Endothelial cell of umbilical vein (primary cell): ENCODE measurements around the gene TMOD1. TPM values are rescaled to one million over a fixed set of nuclear protein-coding genes. Genes with fewer than 3 reads are reported as not detected.

ENCODE experiments used
- BruUV-seq: library from RNA; stranded (reverse); fragments of 400-500 nt; replicated peaks from 2 replicates; lab custom pipeline; 2021; lab: Mats Ljungman, UMichigan
- CTCF ChIA-PET: fragments of 300-600, 350-600 bp; sonication (Branson Sonifier 250); formaldehyde crosslinking; loops from one replicate; lab custom pipeline; 2021; ENCODE audit warnings: antibody characterized with exemption, inconsistent platforms; lab: Charles Lee
- POLR2A ChIA-PET: fragments of 300-600, 350-600 bp; sonication (Branson Sonifier 250); formaldehyde crosslinking; loops from one replicate; lab custom pipeline; 2021; ENCODE audit warnings: antibody characterized with exemption, inconsistent platforms; lab: Charles Lee
- DNase-seq: peaks from one replicate; pipeline ENCODE4 v3.0.0-alpha.2; 2011; ENCODE audit warnings: low read depth, low spot score
- FAIRE-seq: peaks from 2 replicates; lab custom pipeline; 2011; peaks lifted over from hg19 to GRCh38; lab: Jason Lieb, UNC
- H2AFZ ChIP-seq: 2 replicates; pipeline ENCODE4 v1.6.0; 2012; ENCODE audit warnings: low read depth, low read length, control low read depth, inconsistent platforms
- H3K27ac ChIP-seq: 2 replicates; pipeline ENCODE4 v1.5.1; 2011; ENCODE audit warnings: low read depth, mild to moderate bottlenecking, control low read depth, low read length, moderate library complexity; ENCODE audit not compliant: insufficient read depth
- H3K27me3 ChIP-seq, 2 experiments: 2 replicates each; pipeline versions ENCODE4 v1.6.0 to v1.6.1; 2011; ENCODE audit warnings: low read length in 2 of 2, mixed read lengths in 1 of 2; ENCODE audit not compliant: control insufficient read depth in 2 of 2, insufficient read depth in 2 of 2
- H3K36me3 ChIP-seq, 2 experiments: 2 replicates in 1 of 2; 3 replicates in 1 of 2; pipeline ENCODE4 v1.5.1; 2011; ENCODE audit warnings: low read length in 2 of 2, mild to moderate bottlenecking in 1 of 2, moderate library complexity in 1 of 2; ENCODE audit not compliant: control insufficient read depth in 2 of 2, insufficient read depth in 2 of 2; ENCODE audit errors: extremely low read depth in 1 of 2
- H3K4me1 ChIP-seq: 3 replicates; pipeline ENCODE4 v1.5.1; 2011; ENCODE audit warnings: mild to moderate bottlenecking, low read length; ENCODE audit not compliant: control insufficient read depth, insufficient read depth; ENCODE audit errors: extremely low read depth
- H3K4me2 ChIP-seq: 2 replicates; pipeline ENCODE4 v1.6.1; 2011; ENCODE audit warnings: low read length, control low read depth, mixed read lengths; ENCODE audit not compliant: insufficient read depth
- H3K4me3 ChIP-seq, 3 experiments: fragments of 200-600 bp in 1 of 3; sonication (generic), shearing (Covaris generic) in 1 of 3; replicated peaks in 1 of 3; 2 replicates each; pipeline ENCODE4 v1.5.1; 2011 to 2016; ENCODE audit warnings: control low read depth in 3 of 3, low read length in 3 of 3, mild to moderate bottlenecking in 2 of 3, inconsistent platforms in 1 of 3, low read depth in 1 of 3, moderate library complexity in 1 of 3; ENCODE audit not compliant: insufficient read depth in 1 of 3
- H3K79me2 ChIP-seq: 2 replicates; pipeline ENCODE4 v1.6.0; 2012; ENCODE audit warnings: low read length, inconsistent platforms; ENCODE audit not compliant: control insufficient read depth, insufficient read depth
- H3K9ac ChIP-seq: replicated peaks from 2 replicates; pipeline ENCODE3; 2011; ENCODE audit warnings: low read length, control low read depth; ENCODE audit not compliant: insufficient read depth; ENCODE audit errors: extremely low read depth
- H3K9me1 ChIP-seq: replicated peaks from 3 replicates; pipeline ENCODE4 v1.6.0; 2011; ENCODE audit warnings: mild to moderate bottlenecking, low read length; ENCODE audit not compliant: control insufficient read depth, insufficient read depth; ENCODE audit errors: extremely low read depth
- H3K9me3 ChIP-seq: replicated peaks from 2 replicates; pipeline ENCODE4 v1.5.1; 2012; ENCODE audit warnings: low read length, inconsistent platforms; ENCODE audit not compliant: control insufficient read depth, insufficient read depth
- H4K20me1 ChIP-seq: replicated peaks from 2 replicates; pipeline ENCODE3; 2011; ENCODE audit warnings: mild to moderate bottlenecking, low read length; ENCODE audit not compliant: control insufficient read depth, insufficient read depth; ENCODE audit errors: extremely low read depth
- CTCF ChIP-seq, 2 donors: IDR thresholded peaks; 1 replicate in 1 of 2; 2 replicates in 1 of 2; pipeline ENCODE4 v1.5.1; 2011; ENCODE audit warnings: low read length in 2 of 2, mild to moderate bottlenecking in 2 of 2, moderate library complexity in 2 of 2, control low read depth in 1 of 2, inconsistent platforms in 1 of 2, low read depth in 1 of 2; ENCODE audit not compliant: insufficient read depth in 1 of 2; ENCODE audit errors: extremely low read depth in 1 of 2
- EZH2 ChIP-seq: IDR thresholded peaks from 2 replicates; pipeline ENCODE4 v1.6.1; 2012; ENCODE audit warnings: borderline replicate concordance, low read depth, mild to moderate bottlenecking, moderate library complexity, low read length, inconsistent platforms; ENCODE audit not compliant: severe bottlenecking
- FOS ChIP-seq: IDR thresholded peaks from 2 replicates; pipeline ENCODE4 v1.6.1; 2011; ENCODE audit warnings: mild to moderate bottlenecking, low read length, moderate library complexity, borderline replicate concordance; ENCODE audit not compliant: insufficient read depth
- GATA2 ChIP-seq: IDR thresholded peaks from 2 replicates; pipeline ENCODE4 v1.7.0; 2011; ENCODE audit warnings: low read depth, mild to moderate bottlenecking, moderate library complexity, mixed read lengths, low read length; ENCODE audit not compliant: insufficient read length, insufficient read depth
- JUN ChIP-seq: IDR thresholded peaks from 2 replicates; pipeline ENCODE4 v1.6.1; 2011; ENCODE audit warnings: borderline replicate concordance, low read depth; ENCODE audit not compliant: insufficient read length, insufficient read depth
- MYC ChIP-seq: IDR thresholded peaks from one replicate; pipeline ENCODE4 v1.6.1; 2011; ENCODE audit warnings: mild to moderate bottlenecking, low read depth, low read length
- POLR2A ChIP-seq: IDR thresholded peaks from 2 replicates; pipeline ENCODE4 v1.6.1; 2012; ENCODE audit warnings: low read depth, mild to moderate bottlenecking, control low read depth, low read length
- POLR2AphosphoS5 ChIP-seq: IDR thresholded peaks from 2 replicates; pipeline ENCODE4 v1.6.1; 2012; ENCODE audit warnings: low read depth, mild to moderate bottlenecking, control low read depth, low read length, moderate library complexity; ENCODE audit not compliant: insufficient read depth
- dilution Hi-C: fragments of 300-500 bp; cut with MboI; formaldehyde crosslinking; loops from one replicate; pipeline ENCODE4 v1.15.0; 2019; ENCODE audit warnings: low sequenced_read_pairs; ENCODE audit not compliant: extremely low pct_ligation_motif_present
- intact Hi-C: fragments of 100-400 bp; cut with micrococcal nuclease; formaldehyde crosslinking; loops from one replicate; pipeline ENCODE4 v1.10.0; 2022
- polyA plus RNA-seq, 4 experiments: library from polyadenylated mRNA; depleted of rRNA in 3 of 4; stranded (reverse) in 3 of 4; unstranded in 1 of 4; fragments of >200 nt; gene quantifications; 2 replicates each; pipeline versions ENCODE4 v1.2.1 to v1.2.3, GENCODE V29; 2011 to 2012; ENCODE audit warnings: missing spikeins in 1 of 4
- total RNA-seq: library from RNA; stranded (reverse); gene quantifications from 2 replicates; pipeline ENCODE4 v1.2.3, GENCODE V29; 2021
- TF ChIP-seq, protein P1 (sequence below): IDR thresholded peaks from 2 replicates; pipeline ENCODE4 v1.6.1; 2011; ENCODE audit not compliant: insufficient read depth, insufficient read length

TMOD1 gene
- total and polyA plus RNA-seq, 2 donors (not counting 3 experiments of a cell fraction or from before 2014, with no cell fraction given): 0.26 to 1.4 TPM

DNA sequence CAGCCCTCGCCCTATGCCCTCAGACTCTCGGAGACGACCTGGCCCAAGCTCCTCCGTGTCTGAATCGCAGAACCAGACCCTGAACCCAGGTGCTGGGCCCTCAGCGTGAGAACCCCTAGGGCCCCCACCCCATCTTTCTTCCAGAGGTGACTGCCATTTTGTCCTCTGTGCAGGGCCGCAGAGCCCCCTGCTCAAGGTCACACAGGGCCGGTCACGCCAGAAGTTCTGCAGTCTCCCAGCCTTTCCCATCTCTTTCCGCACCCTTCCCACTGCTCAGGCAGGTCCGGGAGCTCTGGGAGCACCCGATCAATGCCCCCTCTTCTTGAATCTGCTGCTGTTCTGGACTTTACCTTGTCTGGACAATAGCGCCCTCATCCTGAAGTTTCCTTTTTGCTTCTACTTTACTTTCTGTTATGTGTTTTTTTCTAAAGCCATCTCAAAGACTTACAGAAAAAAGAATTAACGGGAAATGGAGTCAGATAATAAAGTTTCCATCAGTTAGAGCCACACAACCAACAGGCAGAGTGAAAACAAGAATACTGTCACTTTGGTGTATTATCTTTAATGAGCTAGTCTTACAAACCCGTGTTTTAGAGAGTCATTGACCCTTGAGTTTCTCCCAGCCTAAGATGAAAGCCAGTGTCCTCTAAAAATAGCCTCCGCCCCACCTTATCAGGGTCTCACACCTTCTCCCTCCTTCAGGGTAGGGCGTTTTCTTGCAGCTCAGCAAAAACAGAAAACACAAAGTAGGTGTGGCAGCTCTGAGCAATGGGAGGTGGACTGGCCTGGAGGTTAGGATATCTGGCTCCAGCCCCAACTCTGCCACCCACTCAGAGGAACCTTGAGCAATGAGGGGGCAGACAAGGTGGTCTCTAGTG, 1.8 kb downstream of the TMOD1 start:
- Histone ChIP-seq H2AFZ (no peak overlapping the region), H3K4me2 (no peak overlapping the region), H3K4me3 (no peak overlapping the region), H3K4me1 (peaks cover 7% of the 10 kb centered on the region), H3K9me1 (no peaks in the 10 kb centered on the region), H3K79me2 (no peaks in the 10 kb centered on the region), H3K9ac (no peak overlapping the region), H4K20me1 (no peaks in the 10 kb centered on the region), H3K27me3 (peaks cover 53 to 75% of the 10 kb centered on the region in 2 experiments), H3K9me3 (no peaks in the 10 kb centered on the region), H3K27ac (no peak overlapping the region), H3K36me3 (no peaks in the 10 kb centered on the region)
- FAIRE-seq: peak; percentile 62
- BruUV-seq: no TSS peak
- CTCF ChIA-PET: interaction anchor here (1.1 to 4.6 kb wide), 6 partner anchors 8 to 113 kb away, joined by 3 to 51 read pairs (median 13); no protein-coding TSS in a partner anchor
- no peak for DNase-seq
- intact Hi-C loops: no loop called here
- POLR2A ChIA-PET: interaction anchor here (0.6 kb wide), 1 partner anchor 1051 kb away, joined by 5 read pairs; no protein-coding TSS in a partner anchor
- no peak for TF ChIP-seq POLR2AphosphoS5
- no peak for TF ChIP-seq EZH2
- no peak for TF ChIP-seq POLR2A
- TF ChIP-seq, protein P1, sequence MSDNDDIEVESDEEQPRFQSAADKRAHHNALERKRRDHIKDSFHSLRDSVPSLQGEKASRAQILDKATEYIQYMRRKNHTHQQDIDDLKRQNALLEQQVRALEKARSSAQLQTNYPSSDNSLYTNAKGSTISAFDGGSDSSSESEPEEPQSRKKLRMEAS: no peak
- TF ChIP-seq CTCF (IDR thresholded peaks at IDR 0.05; ENCODE audit: extremely low read depth in 1 of 2, insufficient read depth in 1 of 2, low read depth in 1 of 2, low read length in 2 of 2): no peak
- TF ChIP-seq GATA2: no peak
- no peak for TF ChIP-seq JUN
- TF ChIP-seq FOS: no peak
- no peak for TF ChIP-seq MYC
- dilution Hi-C loops: no loop called here
